HEK293T (cell line): ENCODE results near the gene SMARCAD1.

ENCODE experiments used
- ELF4 ChIP-seq: fragments of 450-650 bp; IDR thresholded peaks from 2 replicates; pipeline ENCODE4 v1.6.1; 2017; ENCODE audit warnings: antibody characterized with exemption
- FOXM1 ChIP-seq: fragments of 450-650 bp; IDR thresholded peaks from 2 replicates; pipeline ENCODE4 v1.6.1; 2017; ENCODE audit warnings: mild to moderate bottlenecking, borderline replicate concordance
- SUZ12 ChIP-seq: fragments of 450-650 bp; IDR thresholded peaks from 2 replicates; pipeline ENCODE4 v1.6.1; 2016; ENCODE audit warnings: mild to moderate bottlenecking

GRCh38 chr4:94307231-94307871 is 99.7 kb downstream of the SMARCAD1 start:
- TF ChIP-seq SUZ12 (no peak), ELF4 (no peak), FOXM1 (no peak)
